HL-60 (cell line): ENCODE measurements around the gene MADCAM1.

ENCODE experiments used
- CTCF ChIP-seq: IDR thresholded peaks from one replicate; pipeline ENCODE4 v1.5.1; 2011; ENCODE audit warnings: low read length, control low read depth, inconsistent platforms; ENCODE audit not compliant: insufficient read depth
- GABPA ChIP-seq: IDR thresholded peaks from 2 replicates; pipeline ENCODE4 v1.6.1; 2012; ENCODE audit warnings: low read depth
- POLR2AphosphoS5 ChIP-seq: IDR thresholded peaks from 2 replicates; pipeline ENCODE4 v1.6.1; 2012; ENCODE audit warnings: low read depth
- REST ChIP-seq: IDR thresholded peaks from 2 replicates; pipeline ENCODE4 v1.6.1; 2012; ENCODE audit warnings: low read depth; ENCODE audit not compliant: insufficient replicate concordance
- SPI1 ChIP-seq: IDR thresholded peaks from 2 replicates; pipeline ENCODE4 v1.6.1; 2012; ENCODE audit warnings: low read depth, mild to moderate bottlenecking, borderline replicate concordance

GRCh38 chr19:536881-537404 lies 40.7 kb downstream of the MADCAM1 start:
- TF ChIP-seq CTCF, result no peak
- TF ChIP-seq REST, result no peak
- TF ChIP-seq POLR2AphosphoS5, result no peak
- no peak for TF ChIP-seq GABPA
- no peak for TF ChIP-seq SPI1
